Stimulated activated CD8-positive, alpha-beta memory T cell treated with anti-CD3 and anti-CD28 coated beads, Interleukin-7, amount 100 ng/mL, for 24 hours (primary cell): ENCODE measurements around the gene TMEM129.
"Not testable (repeated sequence)": the region's sequence is repeated elsewhere in the genome, so short reads cannot be mapped to it uniquely, and the experiment has no call there.

Experiments used
- DNase-seq: peaks from one replicate; pipeline ENCODE4 v3.0.0-alpha.2; 2020; ENCODE audit warnings: low read depth

TMEM129 gene

GRCh38 chr4:1718095-1718850 lies 2.9 kb downstream of the TMEM129 start:
- no peak for DNase-seq

- no peak for DNase-seq
These were observed 3.7 kb downstream of the TMEM129 start for GRCh38 chr4:1717129-1718094.

GRCh38 chr4:1716065-1716945 lies 4.8 kb downstream of the TMEM129 start:
- DNase-seq = no peak

DNA sequence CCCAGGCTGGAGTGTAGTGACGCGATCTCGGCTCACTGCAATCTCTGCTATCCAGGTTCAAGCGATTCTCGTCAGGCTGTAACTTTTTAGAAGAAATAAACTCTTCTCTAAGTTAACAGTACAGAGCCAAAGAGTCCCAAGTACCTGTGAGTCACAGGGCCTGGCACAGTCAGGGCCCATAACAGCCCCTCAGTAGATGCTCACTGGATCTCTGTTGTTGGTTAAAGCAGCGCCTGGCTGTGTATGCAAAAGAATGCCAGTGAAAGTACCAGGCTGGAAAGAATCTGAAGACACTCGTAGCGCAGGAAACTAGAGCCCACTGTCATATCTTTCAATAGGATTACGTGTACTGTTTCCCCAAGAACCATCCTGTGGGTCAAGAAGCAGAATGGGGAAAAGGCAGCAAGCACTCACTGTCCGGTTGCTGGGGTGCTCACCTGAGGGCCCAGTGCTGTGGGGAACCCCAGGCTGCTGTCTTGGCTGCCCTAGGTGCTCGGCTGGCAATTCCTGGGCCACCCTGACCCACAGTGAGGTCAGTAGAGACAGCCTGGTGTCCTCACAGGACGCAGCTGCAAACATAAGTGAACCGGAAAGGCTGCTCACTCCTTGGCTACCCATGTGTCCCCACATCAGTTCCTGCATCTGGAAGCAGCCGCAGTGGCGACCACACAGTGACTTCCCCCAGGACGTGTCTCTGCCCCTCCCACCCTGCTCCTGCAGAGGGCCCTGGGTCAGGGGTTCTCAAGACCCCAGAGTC lies 5.9 kb downstream of the TMEM129 start:
- no peak for DNase-seq

DNA sequence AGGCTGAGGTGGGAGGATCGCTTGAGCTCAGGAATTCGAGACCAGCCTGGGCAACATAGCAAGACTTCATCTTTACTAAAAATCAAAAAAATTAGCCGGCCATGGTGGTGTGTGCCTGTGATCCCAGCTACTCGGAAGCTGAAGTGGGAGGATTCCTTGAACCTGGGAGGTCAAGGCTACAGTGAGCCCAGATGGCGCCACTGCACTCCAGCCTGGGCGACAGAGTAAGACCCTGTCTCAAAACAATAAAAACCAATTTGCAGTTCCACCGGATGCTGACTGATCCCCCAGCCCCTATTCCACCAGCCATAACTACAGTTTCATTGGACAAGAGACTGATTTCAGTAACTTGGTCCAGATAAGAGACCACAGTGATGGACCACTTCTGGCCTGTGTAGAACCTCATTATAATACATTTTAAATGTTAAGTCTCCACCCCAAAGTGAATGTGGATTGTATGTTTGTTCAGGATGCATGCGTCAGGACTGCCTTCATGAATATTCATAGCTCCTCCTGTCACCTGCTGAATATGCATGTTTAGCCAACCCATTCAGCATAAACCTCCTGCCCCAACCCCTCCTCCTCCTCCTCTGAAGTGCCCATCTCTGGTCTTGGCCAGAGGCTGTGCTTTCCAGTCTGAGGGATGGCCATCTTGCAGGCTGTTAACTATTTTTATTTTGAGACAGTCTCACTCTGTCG lies 6.7 kb downstream of the TMEM129 start:
- no peak for DNase-seq

- no peak for DNase-seq
These were observed 7.9 kb downstream of the TMEM129 start for GRCh38 chr4:1713003-1713851.

DNA sequence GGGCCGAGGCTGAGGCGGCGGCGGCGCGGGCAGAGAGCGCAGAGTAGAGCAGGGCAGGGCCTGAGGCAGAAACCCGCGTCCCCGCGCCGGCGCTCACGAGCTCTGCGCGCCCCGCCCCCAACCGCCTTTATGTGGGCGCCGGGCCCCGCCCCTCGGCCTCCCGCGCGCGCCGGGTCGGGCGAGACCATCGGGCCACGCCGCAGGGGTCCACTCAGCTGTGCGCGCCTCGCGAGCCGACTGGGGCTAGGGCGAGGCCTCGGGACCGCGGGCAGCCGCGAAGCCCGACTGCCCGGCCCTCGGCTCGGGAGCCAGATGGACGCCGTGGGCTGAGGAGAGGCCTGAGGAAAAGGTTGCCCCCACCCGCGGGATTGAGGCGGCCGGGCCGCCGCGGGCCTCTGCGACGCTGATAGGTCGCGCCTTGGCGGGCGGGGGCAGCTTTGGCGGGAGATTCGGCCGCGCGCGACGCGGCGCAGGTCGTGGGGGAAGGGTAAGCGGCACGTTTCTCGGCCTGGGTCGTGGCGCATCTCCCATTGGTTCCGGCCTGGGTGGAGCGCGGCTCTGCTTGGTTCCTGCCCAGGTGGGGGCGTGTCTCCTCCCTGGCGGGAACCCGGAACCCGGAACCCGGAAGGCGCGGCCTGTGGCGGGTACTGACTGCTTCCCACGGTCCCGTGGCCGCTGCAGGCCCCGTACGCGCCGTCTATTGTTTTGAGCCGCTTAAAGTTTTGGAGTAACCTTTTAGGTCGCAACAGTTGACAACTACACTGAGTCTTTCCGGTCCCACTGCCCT lies 8.7 kb downstream of the TMEM129 start, which contains the start of gene SLBP:
TSS of gene SLBP (minus strand) at position 104 of the 787 bp plus-strand sequence. CDS start 131 bp downstream, outside the sequence.
- peak; percentile 96 for DNase-seq

- no peak for DNase-seq
These were observed 9.4 kb downstream of the TMEM129 start for GRCh38 chr4:1711571-1712215.

- DNase-seq = no peak
These were observed 10.0 kb downstream of the TMEM129 start for GRCh38 chr4:1711055-1711570.

GRCh38 chr4:1708581-1708980 lies 12.5 kb downstream of the TMEM129 start:
- no peak for DNase-seq

GRCh38 chr4:1706358-1706757 lies 14.8 kb downstream of the TMEM129 start:
- no peak for DNase-seq

- no peak for DNase-seq
These were observed 15.4 kb downstream of the TMEM129 start for GRCh38 chr4:1705732-1706131.

- no peak for DNase-seq
These were observed 17.3 kb downstream of the TMEM129 start for GRCh38 chr4:1703867-1704266.

GRCh38 chr4:1701671-1702070 lies 19.5 kb downstream of the TMEM129 start:
- DNase-seq = not testable (repeated sequence)

- DNase-seq = no peak
These were observed 25.2 kb downstream of the TMEM129 start for GRCh38 chr4:1695913-1696312.

DNA sequence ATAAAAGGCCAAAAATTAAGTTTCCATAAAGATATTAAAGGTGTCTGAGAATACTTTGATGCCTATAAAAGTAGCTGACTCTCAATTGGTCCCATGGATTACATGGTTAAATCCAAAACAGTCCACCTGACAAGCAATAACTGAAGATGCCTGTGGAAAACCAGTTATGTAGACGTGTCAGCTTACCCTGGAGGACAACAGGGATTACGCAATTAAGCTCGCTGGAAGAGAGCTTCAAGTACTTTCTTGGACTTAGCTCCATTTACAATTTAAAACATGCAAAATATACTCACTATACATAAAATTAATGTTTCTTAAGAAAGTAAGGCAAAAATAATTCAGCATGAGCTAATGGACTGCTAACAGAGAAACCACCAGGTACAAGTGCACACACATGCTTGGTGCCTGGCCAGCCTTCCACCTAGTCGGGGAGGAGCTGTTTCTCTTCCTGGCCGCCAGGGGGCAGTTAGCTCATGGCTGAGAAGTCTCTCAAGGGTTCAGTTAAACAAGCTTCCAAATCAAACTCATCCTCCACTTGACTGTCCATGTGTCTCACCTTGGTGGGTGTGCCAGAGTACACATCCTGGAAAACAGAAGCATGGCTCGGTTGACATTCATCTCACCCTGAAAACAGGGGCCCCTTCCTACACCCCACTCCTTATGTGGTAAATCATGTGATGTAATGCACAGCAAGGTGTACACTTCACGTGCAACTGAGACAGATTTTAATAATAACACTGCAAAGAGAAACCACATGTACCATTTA lies 27.8 kb downstream of the TMEM129 start:
- DNase-seq = peak; percentile 54

DNA sequence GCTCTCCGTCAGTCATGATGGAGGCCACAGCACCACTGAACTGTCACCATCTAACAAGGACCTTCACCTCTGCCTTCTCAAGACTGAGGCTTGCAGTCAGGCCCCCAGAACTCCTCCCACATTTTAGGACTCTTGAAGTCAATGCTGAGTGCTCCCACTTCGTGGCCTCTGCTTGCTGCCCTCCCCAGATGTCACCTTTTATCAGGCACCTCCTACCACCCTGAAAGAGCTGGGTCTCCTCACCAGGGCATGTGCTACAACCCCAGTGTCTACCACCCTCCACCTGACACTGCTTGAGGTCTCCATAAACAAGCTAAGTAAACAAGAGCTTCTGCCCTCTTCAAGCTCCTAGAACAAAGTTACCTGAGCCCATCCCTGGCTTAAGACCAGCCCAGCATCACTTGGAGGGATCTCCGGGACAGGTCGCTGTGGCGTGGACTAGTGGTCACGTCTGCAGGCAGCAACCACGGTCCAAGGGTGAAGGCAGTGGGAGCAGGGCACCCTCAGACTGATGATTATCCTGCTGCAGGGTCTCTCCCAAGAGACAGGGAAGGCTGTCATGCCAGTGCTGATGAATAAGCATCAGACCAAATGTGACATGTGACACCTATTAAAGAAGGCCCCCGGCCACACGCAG lies 29.3 kb downstream of the TMEM129 start:
- no peak for DNase-seq
